Activated CD4-positive, alpha-beta T cell treated with anti-CD3 and anti-CD28 coated beads, Interleukin-2, amount 50 U/mL, for 16 hours (primary cell): Measurements from ENCODE around the gene LARP4.
A peak's percentile ranks its signal among the peaks of the same experiment; 100 is the strongest.
"Not testable (repeated sequence)": the region's sequence is repeated elsewhere in the genome, so short reads cannot be mapped to it uniquely, and the experiment has no call there.

Source experiments
- DNase-seq: peaks from one replicate; pipeline ENCODE4 v3.0.0-alpha.2; 2020

The LARP4 gene

DNA sequence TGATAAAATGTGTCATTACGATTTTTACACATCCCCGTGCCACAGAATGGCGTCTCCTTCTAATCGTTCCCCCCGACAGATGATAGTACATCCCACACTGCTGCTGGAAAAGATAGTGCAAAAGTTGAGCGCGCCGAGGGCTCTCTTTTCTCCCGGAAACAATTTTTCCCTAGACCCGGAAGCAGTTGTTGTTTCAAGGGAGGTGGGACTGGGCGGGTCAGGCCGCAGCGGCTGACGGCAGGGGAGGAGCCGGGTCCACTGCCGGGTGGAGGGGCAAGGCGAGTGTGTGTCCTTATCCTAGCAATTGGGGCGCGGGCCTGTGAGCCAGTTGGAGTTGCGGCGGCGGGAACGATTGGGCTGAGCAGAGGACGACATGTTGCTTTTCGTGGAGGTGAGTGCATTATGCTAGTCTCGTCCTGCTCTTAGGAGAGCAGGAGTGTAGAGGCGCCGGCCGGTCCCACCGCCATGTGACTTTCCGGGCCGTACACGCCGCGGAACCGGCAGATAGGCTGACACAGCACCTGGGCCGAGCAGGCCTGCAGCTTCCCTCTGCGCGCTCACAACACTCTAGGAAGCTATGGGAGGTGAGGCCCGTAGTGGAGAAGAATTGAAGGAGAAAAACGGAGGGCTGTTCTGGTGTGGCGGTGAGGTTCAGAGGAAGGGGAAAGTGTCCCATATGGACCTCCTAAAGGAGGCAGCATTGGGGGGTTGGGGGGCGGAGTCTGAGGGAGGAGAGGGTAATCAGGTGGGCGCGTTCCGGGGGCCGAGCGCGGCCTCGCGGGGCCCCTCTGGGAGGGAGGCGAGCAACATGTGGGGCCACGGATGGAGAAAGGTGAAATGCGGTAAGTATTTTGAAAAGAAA lies at the start of gene LARP4:
Gene LARP4 (plus strand): TSS at position 248 of the 862 bp plus-strand sequence. CDS start 126 bp downstream, at position 374.
- peak; percentile 97 for DNase-seq

- DNase-seq: no peak
Measured at GRCh38 chr12:50351120-50352043, 49.3 kb upstream of the LARP4 start.

- no peak for DNase-seq
Measured at GRCh38 chr12:50353404-50353803, 47.3 kb upstream of the LARP4 start.

DNA sequence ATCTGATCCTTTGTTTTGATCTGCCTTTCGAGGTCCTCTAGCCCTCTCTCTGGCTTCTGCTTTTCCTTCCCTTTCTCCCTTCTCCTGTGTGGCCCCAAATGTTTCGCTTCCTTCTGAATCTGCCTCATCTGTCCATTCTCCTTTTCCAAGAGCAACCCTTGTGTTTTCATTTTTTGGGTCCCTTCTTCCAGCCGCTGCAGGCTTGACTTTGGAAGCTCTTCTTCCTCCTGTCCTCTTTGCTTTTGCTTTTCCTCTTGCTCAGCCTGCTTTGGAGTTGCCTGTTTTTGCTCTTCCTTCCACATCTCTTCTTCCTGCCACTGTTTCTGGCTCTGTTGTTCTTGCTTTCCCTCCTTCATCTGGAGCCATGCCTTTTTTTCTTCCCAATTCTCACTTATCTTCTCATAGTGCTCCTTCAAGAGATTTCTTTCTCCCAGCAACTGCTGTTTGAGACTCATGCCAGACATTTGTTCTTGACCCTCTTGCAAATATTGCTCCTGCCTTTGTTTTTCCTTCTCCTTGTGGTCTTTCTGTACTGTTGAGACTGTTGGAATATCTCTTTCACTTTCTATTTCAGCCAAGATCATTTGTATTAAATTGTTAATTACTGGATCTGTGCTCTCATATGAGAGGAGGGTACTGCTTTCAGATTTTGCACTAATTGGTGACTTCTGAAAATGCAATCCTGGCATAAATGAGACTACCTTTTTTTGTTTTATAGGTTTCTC lies 46.7 kb upstream of the LARP4 start:
- no peak for DNase-seq

GRCh38 chr12:50354908-50355307 lies 45.8 kb upstream of the LARP4 start:
- DNase-seq: no peak

- DNase-seq: no peak
Measured at GRCh38 chr12:50355365-50355764, 45.3 kb upstream of the LARP4 start.

GRCh38 chr12:50362671-50363070 lies 38.0 kb upstream of the LARP4 start:
- DNase-seq: no peak

- peak; percentile 2 for DNase-seq
Measured at GRCh38 chr12:50363141-50363540, 37.5 kb upstream of the LARP4 start.

- DNase-seq: no peak
Measured at GRCh38 chr12:50365709-50366406, 34.8 kb upstream of the LARP4 start.

DNA sequence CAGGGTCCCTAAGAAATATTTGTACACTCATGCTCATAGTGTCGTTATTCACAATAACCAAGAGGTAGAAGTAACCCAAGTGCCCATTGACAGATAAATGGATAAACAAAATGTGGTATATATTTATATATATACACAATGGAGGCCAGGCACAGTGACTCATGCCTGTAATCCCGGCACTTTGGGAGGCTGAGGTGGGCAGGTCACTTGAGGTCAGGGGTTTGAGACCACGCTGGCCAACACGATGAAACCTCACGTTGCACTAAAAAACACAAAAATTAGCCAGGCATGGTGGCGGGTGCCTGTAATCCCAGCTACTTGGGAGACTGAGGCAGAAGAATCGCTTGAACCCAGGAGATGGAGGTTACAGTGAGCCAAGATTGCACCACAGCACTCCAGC lies 30.0 kb upstream of the LARP4 start:
- DNase-seq: not testable (repeated sequence)

GRCh38 chr12:50375802-50376201 lies 24.9 kb upstream of the LARP4 start:
- no peak for DNase-seq

DNA sequence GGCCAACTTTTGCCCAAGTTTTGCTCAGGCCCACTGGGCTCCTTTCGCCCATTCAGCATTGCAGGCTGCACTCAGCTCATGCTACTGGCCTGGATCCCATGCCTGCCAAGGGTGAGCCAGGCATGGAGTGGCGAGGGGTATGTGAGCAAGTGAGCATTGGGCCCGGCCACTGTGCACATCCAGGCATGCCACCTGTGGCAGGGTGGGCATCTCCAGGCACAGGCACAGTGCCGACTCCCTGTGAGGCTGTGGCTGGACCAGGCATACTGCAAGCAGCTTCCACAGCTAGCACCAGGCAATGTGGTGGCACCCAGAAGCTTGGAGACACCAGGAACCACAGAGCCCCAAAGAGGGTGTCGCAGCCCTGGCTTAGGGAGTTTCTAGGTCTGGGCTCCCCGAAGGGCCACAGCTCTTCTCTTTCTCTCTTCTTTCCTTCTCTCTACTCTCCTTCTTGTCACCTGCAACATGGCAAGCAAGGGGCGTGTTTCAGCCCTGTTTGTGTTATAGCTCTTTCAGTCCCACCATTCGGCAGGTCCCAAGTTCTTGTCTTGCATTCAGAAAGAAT lies 19.8 kb upstream of the LARP4 start:
- DNase-seq: no peak

GRCh38 chr12:50387487-50387886 lies 13.2 kb upstream of the LARP4 start:
- no peak for DNase-seq

DNA sequence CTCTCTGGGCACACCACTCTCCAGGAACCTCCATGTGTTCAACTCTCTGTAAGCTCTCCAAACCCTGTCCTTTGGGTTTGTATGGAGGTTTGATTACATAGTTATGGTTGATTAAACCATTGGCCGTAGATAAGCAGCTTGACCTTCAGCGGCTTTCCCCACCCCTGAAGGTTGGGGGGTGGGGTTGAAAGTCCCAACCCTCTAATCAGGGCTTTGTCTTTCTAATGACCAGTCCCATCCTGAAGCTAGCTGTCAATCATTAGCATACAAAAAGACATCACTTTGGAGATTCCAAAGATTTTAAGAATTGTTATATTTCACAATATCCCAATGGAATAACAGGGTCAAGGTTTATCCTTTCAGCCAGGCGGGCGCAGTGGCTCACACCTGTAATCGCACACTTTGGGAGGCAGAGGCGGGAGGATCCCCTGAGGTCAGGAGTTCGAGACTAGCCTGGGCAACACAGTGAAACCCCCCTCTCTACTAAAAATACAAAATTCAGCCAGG lies 12.7 kb upstream of the LARP4 start:
- no peak for DNase-seq

DNA sequence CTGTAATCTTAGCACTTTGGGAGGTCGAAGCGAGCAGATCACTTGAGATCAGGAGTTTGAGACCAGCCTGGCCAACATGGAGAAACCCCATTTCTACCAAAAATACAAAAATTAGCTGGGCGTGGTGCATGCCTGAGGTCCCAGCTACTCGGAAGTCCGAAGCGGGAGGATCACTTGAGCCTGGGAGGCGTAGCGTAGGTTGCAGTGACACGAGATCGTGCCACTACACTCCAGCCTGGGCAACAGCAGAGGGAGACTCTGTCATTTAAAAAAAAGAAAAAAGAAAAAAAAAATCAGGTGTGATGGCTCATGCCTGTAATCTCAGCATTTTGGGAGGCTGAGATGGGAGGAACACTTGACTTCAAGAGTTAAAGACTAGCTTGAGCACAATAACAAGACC lies 11.9 kb upstream of the LARP4 start:
- not testable (repeated sequence) for DNase-seq

DNA sequence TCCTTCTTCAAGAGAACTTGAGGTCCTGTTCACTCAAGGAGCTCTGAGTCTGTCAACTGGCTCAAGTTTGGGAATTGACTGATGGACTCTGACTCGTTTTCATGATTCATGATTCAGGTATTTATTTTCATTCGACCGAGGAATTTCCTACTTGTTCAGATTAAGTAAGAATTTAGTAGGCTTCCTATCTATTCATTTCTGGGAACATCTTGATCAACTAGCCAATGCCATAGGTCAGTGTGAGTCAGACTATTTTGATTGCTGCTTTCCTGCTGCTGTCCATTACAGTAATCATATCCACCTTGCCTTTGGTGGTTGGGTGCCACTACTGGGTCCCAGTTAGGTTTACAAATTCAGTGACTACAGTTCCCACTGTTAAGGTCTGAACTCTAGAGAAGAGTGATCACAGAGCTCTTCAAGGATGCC lies 10.4 kb upstream of the LARP4 start:
- no peak for DNase-seq

- no peak for DNase-seq
Measured at GRCh38 chr12:50394469-50395029, 6.1 kb upstream of the LARP4 start.

GRCh38 chr12:50397117-50397650 lies 3.5 kb upstream of the LARP4 start:
- DNase-seq: no peak

DNA sequence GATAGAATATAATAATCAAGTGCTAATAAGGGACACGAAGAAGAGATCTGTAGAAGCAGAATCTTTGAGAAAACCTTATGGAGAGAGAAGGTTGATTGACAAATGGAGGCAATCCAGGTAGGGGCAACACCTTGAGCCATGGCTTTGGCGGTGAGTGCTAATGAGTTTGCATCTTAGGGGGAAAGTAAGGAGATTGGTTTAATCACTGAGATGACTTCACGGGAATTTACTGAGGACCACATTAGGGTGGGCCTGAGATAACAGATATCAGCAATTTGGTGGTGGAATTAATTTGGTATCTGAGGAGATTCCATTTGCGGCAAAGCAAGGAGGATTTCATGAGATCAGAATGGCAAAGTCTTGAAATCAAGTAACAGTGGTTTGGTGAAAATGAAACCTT lies 1.8 kb upstream of the LARP4 start:
- DNase-seq: no peak

DNA sequence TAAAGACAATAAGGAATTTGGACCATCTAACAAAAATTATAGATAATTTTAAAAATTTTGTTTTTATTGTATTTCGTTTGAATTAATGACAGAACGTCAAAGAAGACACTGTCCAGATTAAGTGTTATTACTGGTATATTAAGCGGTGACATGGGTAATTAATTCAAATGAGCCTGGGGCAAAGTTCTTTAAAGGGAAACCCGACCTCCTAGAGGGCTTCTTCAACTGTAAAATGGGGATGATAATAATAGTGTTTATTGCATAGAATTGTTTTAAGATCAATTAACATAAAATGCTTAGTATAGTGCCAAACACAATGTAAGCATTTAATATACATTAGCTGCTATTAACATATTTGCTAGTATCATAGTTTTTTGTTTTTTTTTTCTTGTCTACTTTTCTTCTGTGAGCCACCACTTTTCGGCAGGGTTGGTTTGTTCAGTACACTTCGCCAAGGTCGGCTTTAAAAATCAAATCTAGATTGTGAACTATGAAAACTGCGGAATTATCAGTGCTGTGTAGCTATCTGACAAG lies 514 bp upstream of the LARP4 start:
- no peak for DNase-seq
